ENCODE measurements around the gene INPP5F. TPM values are rescaled to one million over a fixed set of nuclear protein-coding genes. Genes with fewer than 3 reads are reported as not detected.

Gene INPP5F
- 16.3 and 22.7 TPM in 2 replicates for total RNA-seq

GRCh38 chr10:119725828-119726675 is at the start of gene INPP5F:
Gene INPP5F (plus strand): TSS chr10:119726050. CDS start chr10:119726263, 213 bp downstream.

DNA sequence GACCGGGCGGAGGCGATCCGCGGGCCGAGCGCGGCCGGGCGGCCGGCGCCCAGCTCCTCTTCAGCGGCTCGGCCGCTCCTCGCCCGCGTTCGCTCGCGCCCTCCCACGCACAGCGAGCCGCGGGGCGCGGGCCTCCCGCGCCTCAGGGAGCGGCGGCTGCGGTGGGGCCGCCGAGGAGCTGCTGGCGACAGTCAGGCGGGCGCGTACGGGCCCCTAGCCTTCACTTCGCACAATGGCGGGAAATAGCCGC is 146.7 kb downstream of the INPP5F start, which contains the start of gene MCMBP:
Gene MCMBP (minus strand): TSS at position 234 of the 250 bp plus-strand sequence. CDS start 259 bp downstream, outside the sequence.

Small RNAs within 50 kb of the gene (small RNA-seq; reads per million reads assigned to genes)
- not detected for gene RN7SL846P

Other genes with a start within 250 kb of the INPP5F start
- gene RGS10, start 183.3 kb upstream of the INPP5F start, total RNA-seq, result 12.4 and 17.5 TPM in 2 replicates
- gene TIAL1, start 129.1 kb upstream of the INPP5F start, total RNA-seq, result 44.7 and 66.7 TPM in 2 replicates
- 25.5 and 26.0 TPM in 2 replicates for gene BAG3, start 74.7 kb upstream of the INPP5F start, total RNA-seq
- 55.9 and 82.3 TPM in 2 replicates for gene MCMBP, start 146.8 kb downstream of the INPP5F start, total RNA-seq
- 31.4 and 52.0 TPM in 2 replicates for gene SEC23IP, start 166.7 kb downstream of the INPP5F start, total RNA-seq

All from vein endothelial cell (primary cell).